Kidney (tissue), 14 donors: ENCODE data around the gene KLF18. TPM values are rescaled to one million over a fixed set of nuclear protein-coding genes. Genes with fewer than 3 reads are reported as not detected.

Experiments
- DNase-seq, 5 donors: peaks; one replicate each; pipeline ENCODE4 v3.0.0-alpha.2; 2013 to 2020
- FAIRE-seq: peaks from 2 replicates; lab custom pipeline; 2012; peaks lifted over from hg19 to GRCh38; lab: Jason Lieb, UNC
- H3K27ac ChIP-seq, 2 donors: one replicate each; pipeline ENCODE4 v1.7.0; 2013; ENCODE audit warnings: low read depth in 2 of 2, low read length in 2 of 2, inconsistent platforms in 1 of 2
- H3K27me3 ChIP-seq: one replicate; pipeline ENCODE4 v1.7.1; 2013; ENCODE audit warnings: low read length, inconsistent platforms; ENCODE audit not compliant: control insufficient read depth, insufficient read depth
- H3K36me3 ChIP-seq, 3 donors: one replicate each; pipeline versions ENCODE4 v1.7.0 to v1.7.1; 2013; ENCODE audit warnings: low read length in 3 of 3, control low read depth in 1 of 3, inconsistent platforms in 1 of 3; ENCODE audit not compliant: insufficient read depth in 3 of 3, control insufficient read depth in 2 of 3
- H3K4me1 ChIP-seq, 3 donors: one replicate each; pipeline versions ENCODE4 v1.7.0 to v1.7.1; 2013; ENCODE audit warnings: low read length in 3 of 3, inconsistent platforms in 1 of 3, low read depth in 1 of 3; ENCODE audit not compliant: control insufficient read depth in 2 of 3, insufficient read depth in 2 of 3
- H3K4me3 ChIP-seq, 3 donors: one replicate each; pipeline versions ENCODE4 v1.7.0 to v1.8.1; 2013; ENCODE audit warnings: low read length in 3 of 3, control low read depth in 1 of 3, inconsistent platforms in 1 of 3
- H3K9ac ChIP-seq, 3 donors: one replicate each; pipeline versions ENCODE4 v1.7.0 to v1.7.1; 2013; ENCODE audit warnings: low read length in 3 of 3, control low read depth in 1 of 3, inconsistent platforms in 1 of 3
- H3K9me3 ChIP-seq, 3 donors: one replicate each; pipeline versions ENCODE4 v1.7.0 to v1.7.1; 2013; ENCODE audit warnings: low read length in 3 of 3, control low read depth in 1 of 3, inconsistent platforms in 1 of 3; ENCODE audit not compliant: control insufficient read depth in 2 of 3, insufficient read depth in 1 of 3
- CTCF ChIP-seq: IDR thresholded peaks from 3 replicates; pipeline ENCODE4 v1.5.1; 2012; ENCODE audit warnings: mild to moderate bottlenecking, moderate library complexity, borderline replicate concordance; ENCODE audit not compliant: insufficient read depth; ENCODE audit errors: extremely low read depth
- intact Hi-C: fragments of 100-400 bp; cut with DNase I; formaldehyde crosslinking; loops from one replicate; pipeline ENCODE4 v1.11.1; 2022
- polyA plus RNA-seq: library from polyadenylated mRNA; stranded (reverse); fragments of 350-450 nt; fragmentation: Illumina TruSeq; extraction: RNeasy Lipid Tissue Mini Kit (QIAGEN cat#74804); gene quantifications from one replicate; pipeline ENCODE4 v1.2.3, GENCODE V29; 2014; ENCODE audit warnings: low read depth, low replicate concordance; ENCODE audit not compliant: insufficient read depth
- total RNA-seq: library from RNA; stranded (reverse); fragmentation: NEBNext Ultra II Directional; extraction: Animal tissue kit (Norgen Biotek cat#: 25700); gene quantifications from one replicate; pipeline ENCODE4 v1.2.1, GENCODE V29; 2021
- donor health status: control.
- donor health status: control.
- donor health status: control.
- donor health status: control.
- donor health status: control.
- donor health status: DM: yes; HTN: yes; CAD: no.
- donor health status: Normal renal cell carcinoma (clear cell type).

KLF18 gene
- total and polyA plus RNA-seq, 2 donors from 2014 or later: not detected

- FAIRE-seq: no peak
- no peak for TF ChIP-seq CTCF
- no peaks in the 10 kb centered on the region for H3K9me3 ChIP-seq
- intact Hi-C loops: no loop called here
- no peak overlapping the region for H3K9ac ChIP-seq
- no peak overlapping the region for H3K4me3 ChIP-seq
- DNase-seq: no peak
- H3K27ac ChIP-seq: no peak overlapping the region
- no peaks in the 10 kb centered on the region for H3K4me1 ChIP-seq
- H3K27me3 ChIP-seq: no peaks in the 10 kb centered on the region
- no peaks in the 10 kb centered on the region for H3K36me3 ChIP-seq
Observed at GRCh38 chr1:44168520-44169098, 27.2 kb upstream of the KLF18 start.

- Histone ChIP-seq H3K9me3 (peaks cover 0 to 2% (median 0%) of the 10 kb centered on the region in 3 donors), H3K4me1 (no peaks in the 10 kb centered on the region), H3K4me3 (no peak overlapping the region), H3K27me3 (no peaks in the 10 kb centered on the region), H3K9ac (no peak overlapping the region), H3K36me3 (no peaks in the 10 kb centered on the region), H3K27ac (no peak overlapping the region)
- intact Hi-C loops: no loop called here
- no peak for TF ChIP-seq CTCF
- DNase-seq (no peak), FAIRE-seq (no peak)
Observed at GRCh38 chr1:44161546-44161945, 20.1 kb upstream of the KLF18 start.

GRCh38 chr1:44158871-44159270 is 17.4 kb upstream of the KLF18 start:
- H3K9ac ChIP-seq: no peak overlapping the region
- intact Hi-C loops: no loop called here
- no peak for TF ChIP-seq CTCF
- peaks cover 0 to 2% (median 0%) of the 10 kb centered on the region in 3 donors for H3K9me3 ChIP-seq
- no peak overlapping the region for H3K4me3 ChIP-seq
- no peaks in the 10 kb centered on the region for H3K27me3 ChIP-seq
- DNase-seq: no peak
- H3K4me1 ChIP-seq: no peaks in the 10 kb centered on the region
- no peak for FAIRE-seq
- no peaks in the 10 kb centered on the region for H3K36me3 ChIP-seq
- no peak overlapping the region for H3K27ac ChIP-seq

- Histone ChIP-seq H3K4me3 (no peak overlapping the region), H3K27me3 (no peaks in the 10 kb centered on the region), H3K4me1 (no peaks in the 10 kb centered on the region), H3K36me3 (no peaks in the 10 kb centered on the region), H3K27ac (no peak overlapping the region), H3K9me3 (peaks cover 0 to 2% (median 0%) of the 10 kb centered on the region in 3 donors), H3K9ac (no peak overlapping the region)
- FAIRE-seq (no peak), DNase-seq (no peak)
- no peak for TF ChIP-seq CTCF
- intact Hi-C loops: no loop called here
Observed at GRCh38 chr1:44157903-44158302, 16.5 kb upstream of the KLF18 start.
